ENCODE data around the gene CENPC. TPM values are rescaled to one million over a fixed set of nuclear protein-coding genes. Genes with fewer than 3 reads are reported as not detected.
"Not testable (repeated sequence)": the region's sequence is repeated elsewhere in the genome, so short reads cannot be mapped to it uniquely, and the experiment has no call there.

Gene CENPC
- total RNA-seq, 1 donor from 2014 or later, result 28.4 TPM

GRCh38 chr4:67456577-67457196, 88.6 kb downstream of the CENPC start:
- no peaks in the 10 kb centered on the region for H3K27me3 Mint-ChIP-seq (ENCODE audit: low read depth)
- DNase-seq (ENCODE audit: low spot score in 2 of 2, unreplicated experiment in 2 of 2), result no peak
- H3K9me3 Mint-ChIP-seq, result peaks cover 18% of the 10 kb centered on the region
- H3K4me3 Mint-ChIP-seq, result no peak overlapping the region
- TF ChIP-seq CTCF (IDR thresholded peaks at IDR 0.05; ENCODE audit: unreplicated experiment), result no peak
- H3K4me1 Mint-ChIP-seq, result peaks cover 9% of the 10 kb centered on the region
- no peak overlapping the region for H3K27ac Mint-ChIP-seq
- H3K36me3 Mint-ChIP-seq, result peaks cover 31% of the 10 kb centered on the region

- H3K27ac Mint-ChIP-seq; H3K4me1 Mint-ChIP-seq; DNase-seq (ENCODE audit: low spot score in 2 of 2, unreplicated experiment in 2 of 2); H3K4me3 Mint-ChIP-seq; H3K27me3 Mint-ChIP-seq (ENCODE audit: low read depth): not testable (repeated sequence)
- Mint-ChIP-seq H3K36me3 (peaks cover 35% of the 10 kb centered on the region), H3K9me3 (peaks cover 19% of the 10 kb centered on the region)
These were observed 92.5 kb downstream of the CENPC start for GRCh38 chr4:67452846-67453205.

- TF ChIP-seq CTCF (IDR thresholded peaks at IDR 0.05; ENCODE audit: unreplicated experiment), result no peak
- Mint-ChIP-seq H3K4me1 (peaks cover 6% of the 10 kb centered on the region), H3K27me3 (ENCODE audit: low read depth) (no peaks in the 10 kb centered on the region), H3K27ac (no peak overlapping the region), H3K4me3 (no peak overlapping the region), H3K9me3 (peaks cover 19% of the 10 kb centered on the region), H3K36me3 (peaks cover 34% of the 10 kb centered on the region)
- DNase-seq (ENCODE audit: low spot score in 2 of 2, unreplicated experiment in 2 of 2), result no peak
These were observed 93.0 kb downstream of the CENPC start for GRCh38 chr4:67452100-67452845.

GRCh38 chr4:67451464-67451863, 93.8 kb downstream of the CENPC start:
- H3K4me1 Mint-ChIP-seq, result peaks cover 6% of the 10 kb centered on the region
- H3K27me3 Mint-ChIP-seq (ENCODE audit: low read depth), result no peaks in the 10 kb centered on the region
- no peak overlapping the region for H3K27ac Mint-ChIP-seq
- peaks cover 18% of the 10 kb centered on the region for H3K9me3 Mint-ChIP-seq
- no peak for DNase-seq (ENCODE audit: low spot score in 2 of 2, unreplicated experiment in 2 of 2)
- no peak overlapping the region for H3K4me3 Mint-ChIP-seq
- no peak for TF ChIP-seq CTCF (IDR thresholded peaks at IDR 0.05; ENCODE audit: unreplicated experiment)
- H3K36me3 Mint-ChIP-seq, result peaks cover 32% of the 10 kb centered on the region

GRCh38 chr4:67448621-67449020, 96.7 kb downstream of the CENPC start:
- H3K27me3 Mint-ChIP-seq (ENCODE audit: low read depth), result no peaks in the 10 kb centered on the region

More at GRCh38 chr4:67448621-67449020, 96.7 kb downstream of the CENPC start:
- DNase-seq (ENCODE audit: low spot score in 2 of 2, unreplicated experiment in 2 of 2), result no peak
- no peak for TF ChIP-seq CTCF (IDR thresholded peaks at IDR 0.05; ENCODE audit: unreplicated experiment)
- Mint-ChIP-seq H3K9me3 (peaks cover 18% of the 10 kb centered on the region), H3K36me3 (peaks cover 33% of the 10 kb centered on the region), H3K4me3 (no peak overlapping the region), H3K4me1 (peaks cover 6% of the 10 kb centered on the region), H3K27ac (no peak overlapping the region)
